Measurements from ENCODE around the gene KIAA0319L. TPM values are rescaled to one million over a fixed set of nuclear protein-coding genes. Genes with fewer than 3 reads are reported as not detected.
A peak's percentile ranks its signal among the peaks of the same experiment; 100 is the strongest.

Gene KIAA0319L
- total RNA-seq, 1 experiment from 2014 or later = 46.4 TPM

- Mint-ChIP-seq H3K36me3 (ENCODE audit: insufficient read depth in 1 of 3, low read depth in 3 of 3) (peaks cover 29 to 65% (median 43%) of the 10 kb centered on the region in 3 experiments; a peak in 6 of 7 replicates), H3K4me3 (no peak overlapping the region), H3K27me3 (ENCODE audit: low read depth) (no peaks in the 10 kb centered on the region), H3K4me1 (no peaks in the 10 kb centered on the region), H3K9me3 (no peaks in the 10 kb centered on the region), H3K27ac (peak overlapping the region in 1 of 3 experiments; percentile 60; a peak in 1 of 7 replicates)
- H3K9ac ChIP-seq (ENCODE audit: extremely low read depth, insufficient read length, low read length) = no peak overlapping the region
- no peak overlapping the region for H3K4me2 ChIP-seq (ENCODE audit: insufficient read depth, insufficient read length, low read length)
- H3K4me1 ChIP-seq (ENCODE audit: insufficient read depth, low read length) = no peaks in the 10 kb centered on the region
- no peaks in the 10 kb centered on the region for H3K79me2 ChIP-seq (ENCODE audit: insufficient read depth, low read length)
- H3K4ac ChIP-seq (ENCODE audit: low read depth, low read length) = no peak overlapping the region
- H2BK15ac ChIP-seq (ENCODE audit: low read depth, low read length) = no peak overlapping the region
- H2BK20ac ChIP-seq (ENCODE audit: low read depth, low read length, poor library complexity, severe bottlenecking) = no peak overlapping the region
- no peaks in the 10 kb centered on the region for H3K27me3 ChIP-seq (ENCODE audit: insufficient read depth, low read length)
- no peak overlapping the region for H2AFZ ChIP-seq (ENCODE audit: low read length)
- no peaks in the 10 kb centered on the region for H3K79me1 ChIP-seq (ENCODE audit: insufficient read depth, low read depth, low read length, poor library complexity, severe bottlenecking)
- DNase-seq = peak; percentile 73
- no CpG with 5 or more reads among the region's 3 CpGs for WGBS (ENCODE audit: extremely low coverage, insufficient read length, low lambda C conversion rate)
- H3K14ac ChIP-seq (ENCODE audit: insufficient read depth, low read length) = no peak overlapping the region
- H3K18ac ChIP-seq (ENCODE audit: insufficient read length, low read depth, low read length) = no peak overlapping the region
- H4K91ac ChIP-seq (ENCODE audit: insufficient read length, low read depth, low read length) = no peak overlapping the region
- no peak overlapping the region for H2BK12ac ChIP-seq (ENCODE audit: insufficient read length, low read depth, low read length)
- H4K20me1 ChIP-seq (ENCODE audit: control insufficient read depth, insufficient read depth, insufficient read length) = no peaks in the 10 kb centered on the region
- no peak overlapping the region for H2BK120ac ChIP-seq (ENCODE audit: low read depth, low read length, poor library complexity, severe bottlenecking)
- H3K56ac ChIP-seq (ENCODE audit: insufficient read length, low read depth, low read length) = no peak overlapping the region
- H3K23ac ChIP-seq (ENCODE audit: insufficient read length, low read depth, low read length) = no peak overlapping the region
- H3K23me2 ChIP-seq (ENCODE audit: insufficient read length, low read depth, low read length, poor library complexity, severe bottlenecking) = no peaks in the 10 kb centered on the region
- no peak overlapping the region for H4K5ac ChIP-seq (ENCODE audit: insufficient read length, low read depth, low read length)
- H4K8ac ChIP-seq (replicated peaks; ENCODE audit: insufficient read length, low read depth, low read length) = no peak overlapping the region
- no peaks in the 10 kb centered on the region for H3K9me3 ChIP-seq (ENCODE audit: control insufficient read depth, low read depth, low read length)
- H2AK5ac ChIP-seq (ENCODE audit: insufficient read length, low read length) = no peak overlapping the region
- H3K27ac ChIP-seq (ENCODE audit: insufficient read length, low read depth, low read length) = no peak overlapping the region
- TF ChIP-seq, protein P1, sequence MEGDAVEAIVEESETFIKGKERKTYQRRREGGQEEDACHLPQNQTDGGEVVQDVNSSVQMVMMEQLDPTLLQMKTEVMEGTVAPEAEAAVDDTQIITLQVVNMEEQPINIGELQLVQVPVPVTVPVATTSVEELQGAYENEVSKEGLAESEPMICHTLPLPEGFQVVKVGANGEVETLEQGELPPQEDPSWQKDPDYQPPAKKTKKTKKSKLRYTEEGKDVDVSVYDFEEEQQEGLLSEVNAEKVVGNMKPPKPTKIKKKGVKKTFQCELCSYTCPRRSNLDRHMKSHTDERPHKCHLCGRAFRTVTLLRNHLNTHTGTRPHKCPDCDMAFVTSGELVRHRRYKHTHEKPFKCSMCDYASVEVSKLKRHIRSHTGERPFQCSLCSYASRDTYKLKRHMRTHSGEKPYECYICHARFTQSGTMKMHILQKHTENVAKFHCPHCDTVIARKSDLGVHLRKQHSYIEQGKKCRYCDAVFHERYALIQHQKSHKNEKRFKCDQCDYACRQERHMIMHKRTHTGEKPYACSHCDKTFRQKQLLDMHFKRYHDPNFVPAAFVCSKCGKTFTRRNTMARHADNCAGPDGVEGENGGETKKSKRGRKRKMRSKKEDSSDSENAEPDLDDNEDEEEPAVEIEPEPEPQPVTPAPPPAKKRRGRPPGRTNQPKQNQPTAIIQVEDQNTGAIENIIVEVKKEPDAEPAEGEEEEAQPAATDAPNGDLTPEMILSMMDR (conservative IDR thresholded peaks at IDR 0.05) = peak; percentile 88
- no peak overlapping the region for H3T11ph ChIP-seq (ENCODE audit: low read length)
- no peak overlapping the region for H2BK5ac ChIP-seq (ENCODE audit: insufficient read length, low read length)
Measured at GRCh38 chr1:35451125-35451528, 106.1 kb downstream of the KIAA0319L start.

Measured in H9 (cell line).